Erythroblast (primary cell): ENCODE measurements around the gene SCN10A.

Experiments
- GATA1 ChIP-seq: IDR thresholded peaks from 2 replicates; pipeline ENCODE4 v1.6.1; 2011; ENCODE audit warnings: low read depth, mild to moderate bottlenecking, control low read depth, low read length, moderate library complexity
- POLR2A ChIP-seq: IDR thresholded peaks from 2 replicates; pipeline ENCODE4 v1.6.1; 2011; ENCODE audit warnings: mild to moderate bottlenecking, low read length

GRCh38 chr3:38687321-38687720 is 128.7 kb downstream of the SCN10A start:
- TF ChIP-seq POLR2A = no peak
- no peak for TF ChIP-seq GATA1
